Measurements from ENCODE around the gene KRTCAP3.

The KRTCAP3 gene

GRCh38 chr2:27492557-27492956 is 50.4 kb downstream of the KRTCAP3 start:
- TF ChIP-seq POLR2A (IDR thresholded peaks at IDR 0.05; ENCODE audit: low read depth, low read length) (no peak), POLR2AphosphoS5 (IDR thresholded peaks at IDR 0.05; ENCODE audit: low read depth, low read length) (no peak), TAF1 (IDR thresholded peaks at IDR 0.05; ENCODE audit: borderline replicate concordance, low read depth, low read length) (no peak)
- DNase-seq (ENCODE audit: insufficient read length), result no peak
- no peak for FAIRE-seq

DNA sequence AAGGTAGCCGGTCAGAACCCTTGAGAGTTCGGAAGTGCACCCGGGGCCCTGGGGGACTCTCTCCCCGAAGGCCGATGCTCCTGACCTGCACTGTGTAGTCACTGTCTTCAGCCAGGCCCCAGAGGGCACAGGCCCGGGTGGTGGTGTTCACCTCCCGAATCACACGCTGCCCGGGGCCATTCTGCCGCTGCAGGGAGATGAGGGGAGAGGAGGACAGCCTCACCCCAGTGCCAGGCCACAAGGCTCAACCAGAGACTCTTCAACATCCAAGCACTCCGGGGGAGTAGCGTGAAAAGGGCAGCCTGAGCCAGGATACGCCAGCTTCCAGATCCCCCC is 51.7 kb downstream of the KRTCAP3 start:
- FAIRE-seq (no peak), DNase-seq (ENCODE audit: insufficient read length) (no peak)

More for the DNA sequence above, 51.7 kb downstream of the KRTCAP3 start:
- TF ChIP-seq TAF1 (IDR thresholded peaks at IDR 0.05; ENCODE audit: borderline replicate concordance, low read depth, low read length) (no peak), POLR2A (IDR thresholded peaks at IDR 0.05; ENCODE audit: low read depth, low read length) (no peak), POLR2AphosphoS5 (IDR thresholded peaks at IDR 0.05; ENCODE audit: low read depth, low read length) (no peak)
